Loucy (cell line): Measurements from ENCODE around the gene STRIP2.

Source experiments
- H2AFZ ChIP-seq: fragments of 200-600 bp; sonication (generic); 2 replicates; pipeline ENCODE4 v1.6.0; 2016; ENCODE audit warnings: antibody characterized with exemption, mild to moderate bottlenecking, low read length, moderate library complexity
- H3F3A ChIP-seq: fragments of 200-600 bp; 2 replicates; pipeline ENCODE4 v1.6.0; 2016; ENCODE audit warnings: antibody characterized with exemption, low read depth, mild to moderate bottlenecking
- H3K27me3 ChIP-seq: fragments of 200-600 bp; sonication (generic); 2 replicates; pipeline ENCODE4 v1.6.1; 2014; ENCODE audit warnings: low read length, mild to moderate bottlenecking; ENCODE audit not compliant: insufficient read depth, poor library complexity, severe bottlenecking
- H3K36me3 ChIP-seq: fragments of 200-600 bp; sonication (generic); 2 replicates; pipeline ENCODE4 v1.6.1; 2016; ENCODE audit warnings: low read length; ENCODE audit not compliant: insufficient read depth
- H3K4me1 ChIP-seq: fragments of 200-600 bp; sonication (generic); 2 replicates; pipeline ENCODE4 v1.5.1; 2014; ENCODE audit warnings: low read length, mild to moderate bottlenecking; ENCODE audit not compliant: insufficient read depth, poor library complexity, severe bottlenecking
- H3K4me2 ChIP-seq: fragments of 200-600 bp; sonication (generic); 2 replicates; pipeline ENCODE4 v1.6.0; 2014; ENCODE audit warnings: antibody characterized with exemption, low read length, low read depth, mild to moderate bottlenecking; ENCODE audit not compliant: poor library complexity, severe bottlenecking
- H3K4me3 ChIP-seq: fragments of 200-600 bp; sonication (generic); 2 replicates; pipeline ENCODE4 v1.5.1; 2014; ENCODE audit warnings: low read length, mild to moderate bottlenecking, mixed read lengths; ENCODE audit not compliant: poor library complexity, severe bottlenecking
- H3K79me2 ChIP-seq: fragments of 200-600 bp; sonication (generic); 2 replicates; pipeline ENCODE4 v1.6.1; 2014; ENCODE audit warnings: low read length; ENCODE audit not compliant: insufficient read depth
- H3K9ac ChIP-seq: fragments of 200-600 bp; sonication (generic); 2 replicates; pipeline ENCODE4 v1.6.0; 2014; ENCODE audit warnings: mild to moderate bottlenecking, low read depth, low read length, moderate library complexity; ENCODE audit not compliant: poor library complexity, severe bottlenecking
- H3K9me2 ChIP-seq: fragments of 200-600 bp; sonication (generic); replicated peaks from 2 replicates; pipeline ENCODE4 v1.6.1; 2016; ENCODE audit warnings: low read depth, low read length, mixed read lengths
- H3K9me3 ChIP-seq: fragments of 200-600 bp; sonication (generic); 2 replicates; pipeline ENCODE4 v1.6.1; 2014; ENCODE audit warnings: mild to moderate bottlenecking, antibody characterized with exemption, low read length, low read depth; ENCODE audit not compliant: insufficient read depth
- H4K20me1 ChIP-seq: fragments of 200-600 bp; sonication (generic); 2 replicates; pipeline ENCODE4 v1.6.0; 2014; ENCODE audit warnings: antibody characterized with exemption, low read length, mild to moderate bottlenecking; ENCODE audit not compliant: insufficient read depth, poor library complexity, severe bottlenecking
- CTCF ChIP-seq: fragments of 200-600 bp; sonication (generic); conservative IDR thresholded peaks from 2 replicates; pipeline ENCODE4 v1.5.1; 2014; ENCODE audit warnings: mild to moderate bottlenecking, antibody characterized with exemption, low read length
- EZH2phosphoT487 ChIP-seq: fragments of 200-600 bp; IDR thresholded peaks from 2 replicates; pipeline ENCODE4 v1.6.1; 2018; ENCODE audit warnings: antibody characterized with exemption, mild to moderate bottlenecking, moderate library complexity, borderline replicate concordance

The STRIP2 gene

GRCh38 chr7:129461809-129462208, 27.6 kb downstream of the STRIP2 start:
- no peaks in the 10 kb centered on the region for H4K20me1 ChIP-seq
- H3K4me2 ChIP-seq = no peak overlapping the region
- no peaks in the 10 kb centered on the region for H3K9me3 ChIP-seq
- no peaks in the 10 kb centered on the region for H3K79me2 ChIP-seq
- H3K4me3 ChIP-seq = no peak overlapping the region
- H3F3A ChIP-seq = no peaks in the 10 kb centered on the region
- H3K4me1 ChIP-seq = no peaks in the 10 kb centered on the region
- no peaks in the 10 kb centered on the region for H3K9me2 ChIP-seq
- H3K36me3 ChIP-seq = peaks cover 4% of the 10 kb centered on the region; the same call in 1 of the 2 replicates
- no peak overlapping the region for H2AFZ ChIP-seq
- no peaks in the 10 kb centered on the region for H3K27me3 ChIP-seq
- no peak overlapping the region for H3K9ac ChIP-seq
- TF ChIP-seq EZH2phosphoT487 (no peak), CTCF (no peak)

- TF ChIP-seq EZH2phosphoT487 = no peak
- no peak for TF ChIP-seq CTCF
- no peaks in the 10 kb centered on the region for H3K9me3 ChIP-seq
- H3K4me2 ChIP-seq = no peak overlapping the region
- H3K27me3 ChIP-seq = no peaks in the 10 kb centered on the region
- H3K4me3 ChIP-seq = no peak overlapping the region
- no peak overlapping the region for H2AFZ ChIP-seq
- no peak overlapping the region for H3K9ac ChIP-seq
- no peaks in the 10 kb centered on the region for H4K20me1 ChIP-seq
- H3K4me1 ChIP-seq = no peaks in the 10 kb centered on the region
- no peaks in the 10 kb centered on the region for H3F3A ChIP-seq
- no peaks in the 10 kb centered on the region for H3K9me2 ChIP-seq
- H3K79me2 ChIP-seq = no peaks in the 10 kb centered on the region
- peaks cover 4% of the 10 kb centered on the region; the same call in 1 of the 2 replicates for H3K36me3 ChIP-seq
Measured at GRCh38 chr7:129462420-129462819, 28.2 kb downstream of the STRIP2 start.

- TF ChIP-seq EZH2phosphoT487 (no peak), CTCF (no peak)
- Histone ChIP-seq H2AFZ (no peak overlapping the region), H3K4me1 (no peaks in the 10 kb centered on the region), H3K9ac (no peak overlapping the region), H3K4me3 (no peak overlapping the region), H3F3A (no peaks in the 10 kb centered on the region), H3K27me3 (no peaks in the 10 kb centered on the region), H4K20me1 (no peaks in the 10 kb centered on the region), H3K9me3 (no peaks in the 10 kb centered on the region), H3K9me2 (no peaks in the 10 kb centered on the region), H3K79me2 (no peaks in the 10 kb centered on the region), H3K4me2 (no peak overlapping the region), H3K36me3 (peaks cover 1% of the 10 kb centered on the region; the same call in 1 of the 2 replicates)
Measured at GRCh38 chr7:129464194-129464593, 30.0 kb downstream of the STRIP2 start.
